Measurements from ENCODE around the gene CCT8.
"Not testable (repeated sequence)": the region's sequence is repeated elsewhere in the genome, so short reads cannot be mapped to it uniquely, and the experiment has no call there.

DNA sequence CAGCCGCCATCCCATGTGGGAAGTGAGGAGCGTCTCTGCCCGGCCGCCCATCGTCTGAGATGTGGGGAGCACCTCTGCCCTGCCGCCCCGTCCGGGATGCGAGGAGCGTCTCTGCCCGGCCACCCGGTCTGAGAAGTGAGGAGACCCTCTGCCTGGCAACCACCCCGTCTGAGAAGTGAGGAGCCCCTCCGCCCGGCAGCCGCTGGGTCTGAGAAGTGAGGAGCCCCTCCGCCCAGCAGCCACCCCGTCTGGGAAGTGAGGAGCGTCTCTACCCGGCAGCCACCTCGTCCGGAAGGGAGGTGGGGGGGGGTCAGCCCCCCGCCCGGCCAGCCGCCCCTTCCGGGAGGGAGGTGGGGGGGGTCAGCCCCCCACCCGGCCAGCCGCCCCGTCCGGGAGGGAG lies 62.2 kb downstream of the CCT8 start:
- TF ChIP-seq, protein P1, sequence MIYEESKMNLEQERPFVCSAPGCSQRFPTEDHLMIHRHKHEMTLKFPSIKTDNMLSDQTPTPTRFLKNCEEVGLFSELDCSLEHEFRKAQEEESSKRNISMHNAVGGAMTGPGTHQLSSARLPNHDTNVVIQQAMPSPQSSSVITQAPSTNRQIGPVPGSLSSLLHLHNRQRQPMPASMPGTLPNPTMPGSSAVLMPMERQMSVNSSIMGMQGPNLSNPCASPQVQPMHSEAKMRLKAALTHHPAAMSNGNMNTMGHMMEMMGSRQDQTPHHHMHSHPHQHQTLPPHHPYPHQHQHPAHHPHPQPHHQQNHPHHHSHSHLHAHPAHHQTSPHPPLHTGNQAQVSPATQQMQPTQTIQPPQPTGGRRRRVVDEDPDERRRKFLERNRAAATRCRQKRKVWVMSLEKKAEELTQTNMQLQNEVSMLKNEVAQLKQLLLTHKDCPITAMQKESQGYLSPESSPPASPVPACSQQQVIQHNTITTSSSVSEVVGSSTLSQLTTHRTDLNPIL (CRISPR knock-in tag; IDR thresholded peaks at IDR 0.05; ENCODE audit: low read depth): not testable (repeated sequence)
- not testable (repeated sequence) for TF ChIP-seq ZFP3 (CRISPR knock-in tag; IDR thresholded peaks at IDR 0.05); PPARA (CRISPR knock-in tag; IDR thresholded peaks at IDR 0.05; ENCODE audit: borderline replicate concordance); ZNF8 (CRISPR knock-in tag; IDR thresholded peaks at IDR 0.05); TOX (CRISPR knock-in tag; IDR thresholded peaks at IDR 0.05; ENCODE audit: borderline replicate concordance); ARNTL (CRISPR knock-in tag; IDR thresholded peaks at IDR 0.05; ENCODE audit: borderline replicate concordance, low read depth); ZNF565 (CRISPR knock-in tag; conservative IDR thresholded peaks at IDR 0.05; ENCODE audit: low read depth)
- TF ChIP-seq, protein P2, sequence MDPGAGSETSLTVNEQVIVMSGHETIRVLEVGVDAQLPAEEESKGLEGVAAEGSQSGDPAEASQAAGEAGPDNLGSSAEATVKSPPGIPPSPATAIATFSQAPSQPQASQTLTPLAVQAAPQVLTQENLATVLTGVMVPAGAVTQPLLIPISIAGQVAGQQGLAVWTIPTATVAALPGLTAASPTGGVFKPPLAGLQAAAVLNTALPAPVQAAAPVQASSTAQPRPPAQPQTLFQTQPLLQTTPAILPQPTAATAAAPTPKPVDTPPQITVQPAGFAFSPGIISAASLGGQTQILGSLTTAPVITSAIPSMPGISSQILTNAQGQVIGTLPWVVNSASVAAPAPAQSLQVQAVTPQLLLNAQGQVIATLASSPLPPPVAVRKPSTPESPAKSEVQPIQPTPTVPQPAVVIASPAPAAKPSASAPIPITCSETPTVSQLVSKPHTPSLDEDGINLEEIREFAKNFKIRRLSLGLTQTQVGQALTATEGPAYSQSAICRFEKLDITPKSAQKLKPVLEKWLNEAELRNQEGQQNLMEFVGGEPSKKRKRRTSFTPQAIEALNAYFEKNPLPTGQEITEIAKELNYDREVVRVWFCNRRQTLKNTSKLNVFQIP (CRISPR knock-in tag; IDR thresholded peaks at IDR 0.05; ENCODE audit: borderline replicate concordance, low read depth): not testable (repeated sequence)
